Measurements from ENCODE around the gene AP3D1.
"Not testable (repeated sequence)": the region's sequence is repeated elsewhere in the genome, so short reads cannot be mapped to it uniquely, and the experiment has no call there.

The AP3D1 gene

GRCh38 chr19:2096480-2097202 lies 54.7 kb downstream of the AP3D1 start, which contains the start of gene IZUMO4:
IZUMO4 (plus strand) TSS chr19:2096915; CDS start chr19:2096946, 31 bp downstream.
- peak; percentile 41 to 44 for TF ChIP-seq CTCF (IDR thresholded peaks at IDR 0.05)
- Histone ChIP-seq H3K9me3 (no peaks in the 10 kb centered on the region), H3K36me3 (peaks cover 7 to 41% (median 25%) of the 10 kb centered on the region in 3 donors), H3K4me1 (peaks cover 4 to 49% (median 35%) of the 10 kb centered on the region in 4 donors), H3K4me3 (peak within 1 kb of the TSS; percentile 63 to 90), H3K27ac (peak within 1 kb of the TSS; percentile 90 to 97), H3K27me3 (no peaks in the 10 kb centered on the region)
- intact Hi-C loops (cut with DNase I; ENCODE audit: low total_unique reads), result no loop called here
- peak; percentile 97 to 100 for DNase-seq

GRCh38 chr19:2096034-2096479 lies 55.3 kb downstream of the AP3D1 start, which contains the start of gene MOB3A:
MOB3A (minus strand) TSS chr19:2096326; CDS start chr19:2078560, 17,766 bp downstream.
- Histone ChIP-seq H3K27me3 (no peaks in the 10 kb centered on the region), H3K4me1 (peaks cover 4 to 55% (median 40%) of the 10 kb centered on the region in 4 donors), H3K4me3 (peak within 1 kb of the TSS; percentile 63 to 90), H3K36me3 (peaks cover under 1 to 38% (median 20%) of the 10 kb centered on the region in 3 donors), H3K27ac (peak within 1 kb of the TSS; percentile 90 to 97), H3K9me3 (no peaks in the 10 kb centered on the region)
- peak; percentile 88 to 95 for DNase-seq
- intact Hi-C loops (cut with DNase I; ENCODE audit: low total_unique reads), result no loop called here
- peak; percentile 44 to 48 for TF ChIP-seq CTCF (IDR thresholded peaks at IDR 0.05)

DNA sequence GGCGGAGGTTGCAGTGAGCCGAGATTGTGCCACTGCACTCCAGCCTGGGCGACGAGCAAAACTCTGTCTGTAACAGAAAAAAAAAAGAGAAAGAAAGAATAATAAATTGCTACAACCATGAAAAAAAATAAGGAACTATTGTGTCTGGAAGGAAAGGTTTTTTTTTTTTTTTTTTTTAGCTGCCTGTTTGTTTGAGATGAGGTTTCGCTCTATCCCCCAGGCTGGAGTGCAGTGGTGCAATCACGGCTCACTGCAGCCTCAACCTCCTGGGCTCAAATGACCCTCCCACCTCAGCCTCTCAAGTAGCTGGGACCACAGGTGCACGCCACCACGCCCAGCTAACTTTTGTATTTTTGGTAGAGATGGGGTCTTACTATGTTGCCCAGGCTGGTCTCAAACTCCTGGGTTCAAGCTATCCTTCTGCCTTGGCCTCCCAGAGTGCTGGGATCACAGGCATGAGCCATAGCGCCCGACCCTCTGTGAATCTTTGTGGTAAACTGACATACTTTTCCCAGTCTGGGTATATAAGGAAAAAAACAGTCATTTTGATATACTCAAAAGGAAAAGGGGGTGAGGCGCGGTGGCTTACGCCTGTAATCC lies 59.3 kb downstream of the AP3D1 start:
- H3K27me3 ChIP-seq; DNase-seq; H3K9me3 ChIP-seq; intact Hi-C loops (cut with DNase I; ENCODE audit: low total_unique reads); H3K4me3 ChIP-seq: not testable (repeated sequence)
- H3K27ac ChIP-seq, result peak overlapping the region in 1 of 2 donors; percentile 54
- peaks cover 0 to 86% (median 53%) of the 10 kb centered on the region in 4 donors for H3K4me1 ChIP-seq
- H3K36me3 ChIP-seq, result peaks cover 0 to 20% (median 0%) of the 10 kb centered on the region in 3 donors

GRCh38 chr19:2089727-2090053 lies 61.7 kb downstream of the AP3D1 start:
- Histone ChIP-seq H3K27ac (peak overlapping the region; percentile 50 to 54), H3K36me3 (peaks cover 0 to 24% (median 0%) of the 10 kb centered on the region in 3 donors), H3K27me3 (no peaks in the 10 kb centered on the region), H3K9me3 (no peaks in the 10 kb centered on the region), H3K4me3 (peak overlapping the region in 1 of 2 donors; percentile 2), H3K4me1 (peaks cover 0 to 79% (median 42%) of the 10 kb centered on the region in 4 donors)
- no peak for DNase-seq
- intact Hi-C loops (cut with DNase I; ENCODE audit: low total_unique reads), result no loop called here
- TF ChIP-seq CTCF (IDR thresholded peaks at IDR 0.05), result no peak

DNA sequence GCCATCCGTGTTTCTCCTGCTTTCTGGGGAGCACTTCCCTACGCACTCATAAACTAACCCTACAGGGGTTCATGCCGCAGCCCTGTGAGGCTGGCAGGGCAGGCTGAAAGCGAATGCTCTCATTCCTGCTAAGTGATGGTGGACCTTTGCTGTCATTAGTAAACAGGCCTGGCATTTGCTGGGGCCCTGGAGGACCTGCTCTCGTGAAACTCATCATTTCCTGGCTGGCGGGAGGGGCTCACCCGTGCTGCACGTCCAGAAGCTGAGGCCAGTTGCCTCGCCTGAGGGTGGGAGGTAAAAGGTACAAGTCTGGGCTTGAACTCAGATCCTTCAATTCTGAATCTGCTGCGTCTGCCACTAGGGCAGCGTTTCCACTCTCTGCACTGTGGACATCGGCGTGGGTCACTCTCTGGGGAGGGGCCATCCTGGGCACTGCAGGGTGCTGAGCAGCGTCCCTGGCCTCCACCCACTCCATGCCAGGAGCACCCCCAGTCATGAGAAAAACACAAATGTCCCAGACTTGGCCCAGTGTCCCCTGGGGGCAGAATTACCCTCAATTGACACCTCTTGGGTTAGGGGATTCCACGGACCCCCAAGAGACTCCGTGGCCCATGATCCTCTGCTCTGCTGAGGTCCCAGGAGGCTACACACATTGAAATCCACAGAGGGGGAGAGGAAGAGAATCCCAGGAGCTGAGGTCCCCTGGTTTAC lies 62.2 kb downstream of the AP3D1 start:
- TF ChIP-seq CTCF (IDR thresholded peaks at IDR 0.05), result no peak
- H3K27me3 ChIP-seq, result no peaks in the 10 kb centered on the region
- H3K4me1 ChIP-seq, result peaks cover 0 to 74% (median 39%) of the 10 kb centered on the region in 4 donors
- no peak overlapping the region for H3K4me3 ChIP-seq
- no peak for DNase-seq
- intact Hi-C loops (cut with DNase I; ENCODE audit: low total_unique reads), result no loop called here
- no peaks in the 10 kb centered on the region for H3K9me3 ChIP-seq
- peaks cover 0 to 25% (median 0%) of the 10 kb centered on the region in 3 donors for H3K36me3 ChIP-seq
- H3K27ac ChIP-seq, result peak overlapping the region; percentile 50 to 54

Measured in tibial artery (tissue), 4 donors.